OCI-LY1 (cell line): ENCODE data around the gene SCTR.

ENCODE experiments used
- CTCF ChIP-seq: fragments of 200-600 bp; sonication (generic), shearing (Covaris generic); IDR thresholded peaks from 2 replicates; pipeline ENCODE4 v1.5.1; 2017; ENCODE audit warnings: mild to moderate bottlenecking, antibody characterized with exemption, low read length, moderate library complexity, mixed read lengths
- EZH2 ChIP-seq: fragments of 200-600 bp; sonication (generic), shearing (Covaris generic); IDR thresholded peaks from 2 replicates; pipeline ENCODE4 v1.8.0; 2017; ENCODE audit warnings: borderline replicate concordance, mixed run types, mild to moderate bottlenecking, antibody characterized with exemption, low read length, moderate library complexity, mixed read lengths

- no peak for TF ChIP-seq EZH2
- TF ChIP-seq CTCF, result no peak
Measured at GRCh38 chr2:119417908-119418307, 106.4 kb downstream of the SCTR start.
